HK-2 (cell line): Measurements from ENCODE around the gene STRN3.
A peak's percentile ranks its signal among the peaks of the same experiment; 100 is the strongest.
"Not testable (repeated sequence)": the region's sequence is repeated elsewhere in the genome, so short reads cannot be mapped to it uniquely, and the experiment has no call there.

Experiments
- DNase-seq: peaks from one replicate; pipeline ENCODE4 v3.0.0-alpha.2; 2018; ENCODE audit not compliant: unreplicated experiment

Gene STRN3

DNA sequence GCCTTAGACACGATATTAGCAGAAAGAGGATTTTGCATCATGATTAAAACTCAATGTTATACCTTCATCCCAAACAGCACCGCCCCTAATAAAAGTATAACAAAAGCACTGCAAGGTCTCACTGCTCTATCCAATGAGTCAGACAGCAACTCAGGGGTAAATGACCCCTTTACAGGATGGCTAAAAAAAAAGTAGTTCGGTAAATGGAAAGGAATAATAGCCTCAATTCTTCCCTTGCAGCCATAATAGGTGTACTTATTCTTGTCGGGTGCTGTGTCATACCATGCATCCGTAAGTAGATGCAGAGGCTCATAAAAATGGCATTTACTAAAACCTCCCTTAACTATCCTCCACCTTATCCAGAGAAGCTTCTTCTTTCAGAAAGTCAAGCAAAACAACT lies 54.6 kb downstream of the STRN3 start:
- no peak for DNase-seq

DNA sequence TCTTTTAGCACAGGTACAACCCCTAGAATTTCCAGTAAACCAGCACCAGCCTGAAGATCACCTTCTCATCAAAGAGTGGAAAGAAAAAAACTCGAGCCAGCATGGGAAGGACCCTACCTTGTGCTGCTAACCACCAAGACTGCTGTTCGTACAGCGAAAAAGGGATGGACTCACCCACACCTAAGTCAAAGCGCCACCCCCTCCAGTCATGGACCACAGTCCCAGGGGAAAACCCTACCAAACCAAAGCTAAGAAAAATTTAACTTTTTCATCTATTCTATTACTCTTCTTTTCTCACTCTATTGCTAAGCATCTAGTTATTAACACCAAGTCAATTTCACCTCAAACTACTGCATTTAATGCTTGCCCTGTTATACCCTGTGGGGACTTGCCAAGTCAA lies 56.4 kb downstream of the STRN3 start:
- DNase-seq: not testable (repeated sequence)

DNA sequence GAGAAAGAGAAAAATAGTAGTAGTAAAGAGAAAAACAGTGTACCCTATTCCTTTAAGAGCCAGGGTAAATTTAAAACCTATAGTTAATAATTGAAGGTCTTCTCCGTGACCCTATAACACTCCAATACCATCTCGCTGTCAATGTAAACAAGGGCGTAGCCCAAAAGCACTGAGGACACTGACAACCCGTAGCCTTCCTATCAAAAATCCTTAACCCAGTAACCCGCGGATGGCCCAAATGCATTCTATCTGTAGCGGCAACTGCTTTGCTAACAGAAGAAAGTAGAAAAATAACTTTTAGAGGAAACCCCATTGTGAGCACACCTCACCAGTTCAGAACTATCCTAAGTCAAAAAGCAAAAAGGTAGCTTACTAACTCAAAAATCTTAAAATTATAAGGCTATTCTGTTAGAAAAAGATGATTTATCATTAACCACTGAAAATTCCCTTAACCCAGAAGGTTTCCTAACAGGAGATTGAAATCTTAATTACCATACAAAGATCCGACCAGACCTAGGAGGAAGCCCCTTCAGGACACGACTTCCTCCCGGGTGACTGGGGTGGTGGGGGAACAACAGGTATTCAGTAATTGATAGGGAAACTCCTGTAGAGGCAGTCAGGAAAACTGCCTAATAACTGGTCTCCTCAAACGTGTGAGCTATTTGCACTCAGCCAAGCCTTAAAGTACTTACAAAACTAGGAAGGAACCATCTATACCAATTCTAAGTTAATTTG lies 58.6 kb downstream of the STRN3 start:
- not testable (repeated sequence) for DNase-seq

DNA sequence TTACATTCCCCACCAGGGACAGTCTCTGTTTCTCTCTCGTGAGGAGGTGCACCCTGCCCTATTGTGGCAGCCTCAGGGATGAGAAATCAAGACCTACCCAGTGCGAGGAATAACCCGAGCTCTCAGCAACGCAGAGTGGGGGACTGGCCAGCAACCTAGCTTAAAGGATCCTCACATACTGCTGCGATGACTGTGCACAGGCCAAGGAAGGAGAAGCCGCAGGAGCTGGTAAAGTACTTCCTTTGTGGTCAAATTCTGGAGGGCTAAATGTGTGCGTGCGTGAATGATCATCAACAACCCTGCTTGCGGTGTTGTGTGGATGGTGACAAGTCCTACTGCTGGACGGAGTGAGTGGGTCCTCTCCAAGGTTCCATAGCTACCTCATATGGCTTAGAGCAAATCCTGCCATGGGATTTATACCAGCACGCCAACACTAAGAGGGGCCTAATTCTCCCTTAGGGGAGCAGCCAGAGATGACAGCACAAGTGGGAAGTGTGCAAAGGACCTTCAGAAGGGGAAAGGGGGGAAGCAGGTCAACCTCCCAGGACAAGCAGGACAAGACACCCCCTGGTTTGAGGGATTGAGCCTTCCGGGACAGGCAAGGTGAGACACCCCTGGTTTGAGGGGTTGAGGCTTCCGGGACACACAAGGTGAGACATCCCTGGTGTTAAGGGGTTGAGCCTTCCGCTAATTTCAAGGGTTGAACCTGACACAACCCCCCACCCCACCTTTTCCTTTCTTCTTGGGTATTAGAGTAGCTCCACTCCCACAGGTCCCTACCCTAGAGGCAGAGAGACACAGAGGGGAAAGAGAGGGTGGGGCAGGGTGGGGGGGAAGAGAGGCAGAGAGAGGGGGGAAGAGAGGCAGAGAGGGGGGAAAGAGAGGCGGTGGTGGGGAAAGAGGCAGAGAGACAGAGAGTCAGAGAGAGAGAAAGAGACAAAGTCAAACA lies 59.5 kb downstream of the STRN3 start:
- peak; percentile 25 for DNase-seq

DNA sequence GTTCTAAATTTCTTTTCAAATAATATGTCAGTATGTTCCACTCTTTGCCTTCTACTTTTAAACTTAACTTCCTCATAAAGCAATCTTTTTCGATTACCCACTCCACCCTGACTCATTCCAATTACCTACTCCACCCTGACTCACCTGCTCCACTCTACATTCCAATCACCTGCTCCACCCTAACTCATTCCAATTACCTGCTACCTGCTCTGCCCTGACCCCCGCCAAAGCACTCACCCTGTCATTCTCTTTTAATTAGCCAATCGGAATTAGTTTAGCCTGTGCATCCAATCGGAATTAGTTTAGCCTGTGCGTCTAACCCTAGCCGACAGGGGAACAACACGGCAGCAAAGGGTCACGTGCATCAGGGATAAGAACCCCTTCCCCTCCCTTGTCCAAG lies 60.3 kb downstream of the STRN3 start:
- not testable (repeated sequence) for DNase-seq

DNA sequence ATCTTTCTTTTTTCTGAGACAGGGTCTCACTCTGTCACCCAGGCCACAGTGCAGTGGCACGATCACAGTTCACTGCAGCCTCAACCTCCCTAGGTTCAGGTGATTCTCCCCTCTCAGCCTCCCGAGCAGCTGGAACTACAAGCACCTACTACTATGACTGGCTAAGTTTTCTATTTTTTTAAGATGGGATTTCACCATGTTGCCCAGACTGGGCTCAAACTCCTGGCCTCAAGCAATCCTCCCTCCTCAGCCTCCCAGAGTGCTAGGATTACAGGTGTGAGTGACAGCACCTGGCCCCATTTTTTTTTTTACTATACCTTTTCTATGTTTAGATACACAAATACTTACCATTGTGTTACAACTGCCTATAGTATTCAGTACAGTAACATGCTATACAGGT lies 63.6 kb downstream of the STRN3 start:
- DNase-seq: not testable (repeated sequence)

DNA sequence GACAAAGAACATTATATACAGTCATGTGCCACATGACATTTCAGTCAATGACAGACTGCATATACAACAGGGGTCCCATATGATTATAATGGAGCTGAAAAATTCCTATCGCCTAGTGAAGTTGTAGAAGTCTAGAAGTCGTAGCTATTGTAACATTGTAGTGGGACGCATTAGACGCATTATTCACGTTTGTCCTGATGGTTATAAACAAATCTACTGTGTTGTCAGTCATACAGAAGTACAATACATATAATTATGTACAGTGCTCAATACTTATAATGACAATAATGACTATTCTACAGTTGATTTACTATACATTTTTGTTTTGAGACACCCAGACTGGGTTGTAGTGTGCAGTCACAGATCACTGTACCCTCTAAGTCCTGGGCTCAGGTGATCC lies 64.8 kb downstream of the STRN3 start:
- no peak for DNase-seq

DNA sequence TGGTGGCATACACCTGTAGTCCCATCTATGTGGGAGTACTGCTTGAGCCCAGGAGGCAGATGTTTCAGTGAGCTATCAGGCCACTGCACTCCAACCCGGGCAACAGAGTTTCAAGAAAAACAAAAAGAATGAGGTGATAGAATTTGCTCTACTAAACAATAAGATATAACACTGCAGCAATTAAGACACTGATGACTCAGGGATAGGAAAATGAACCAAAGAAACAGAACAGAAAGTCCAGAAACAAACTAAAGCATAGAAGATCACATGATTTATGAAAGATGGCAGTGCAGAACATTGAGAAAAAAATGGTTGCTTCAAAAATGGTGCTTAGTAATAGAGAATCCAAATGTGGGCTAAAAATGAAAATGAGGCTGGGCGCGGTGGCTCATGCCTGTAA lies 66.0 kb downstream of the STRN3 start:
- DNase-seq: no peak

DNA sequence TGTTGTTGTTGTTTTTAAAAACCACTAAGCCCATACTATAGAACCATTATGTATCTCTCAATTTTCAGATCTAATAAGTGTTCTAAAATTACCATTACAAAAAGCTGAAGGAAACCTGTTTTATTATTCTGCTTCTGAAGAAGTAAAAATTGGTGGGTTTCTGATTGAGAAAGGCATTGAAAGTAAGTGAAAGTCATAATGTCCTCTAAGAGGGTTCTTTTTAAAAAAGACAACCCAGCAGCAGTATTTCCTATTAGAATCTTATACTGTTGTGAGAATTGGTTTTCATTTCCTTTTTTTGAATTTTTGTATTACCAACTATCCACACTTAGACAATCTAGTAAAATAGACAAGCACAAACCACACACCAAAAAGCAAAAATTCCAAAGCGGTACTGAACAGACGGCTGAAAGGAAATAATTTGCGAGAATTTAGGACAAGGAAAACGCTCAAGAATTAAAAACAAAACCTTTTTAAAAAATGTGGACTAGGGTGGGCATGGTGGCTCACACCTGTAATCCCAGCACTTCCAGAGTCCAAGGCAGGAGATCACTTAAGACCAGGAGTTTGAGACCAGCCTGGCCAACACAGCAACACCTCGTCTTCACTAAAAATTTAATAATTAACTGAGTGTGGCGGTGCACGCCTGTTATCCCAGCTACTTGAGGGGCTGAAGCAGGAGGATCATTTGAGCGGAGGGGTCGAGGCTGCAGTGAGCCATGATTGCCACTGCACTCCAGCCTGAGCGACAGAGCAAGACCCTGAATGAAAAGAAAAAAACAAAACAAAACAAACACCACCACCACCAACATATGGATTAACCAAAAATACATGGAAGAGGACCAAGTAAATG lies 67.4 kb downstream of the STRN3 start:
- no peak for DNase-seq

DNA sequence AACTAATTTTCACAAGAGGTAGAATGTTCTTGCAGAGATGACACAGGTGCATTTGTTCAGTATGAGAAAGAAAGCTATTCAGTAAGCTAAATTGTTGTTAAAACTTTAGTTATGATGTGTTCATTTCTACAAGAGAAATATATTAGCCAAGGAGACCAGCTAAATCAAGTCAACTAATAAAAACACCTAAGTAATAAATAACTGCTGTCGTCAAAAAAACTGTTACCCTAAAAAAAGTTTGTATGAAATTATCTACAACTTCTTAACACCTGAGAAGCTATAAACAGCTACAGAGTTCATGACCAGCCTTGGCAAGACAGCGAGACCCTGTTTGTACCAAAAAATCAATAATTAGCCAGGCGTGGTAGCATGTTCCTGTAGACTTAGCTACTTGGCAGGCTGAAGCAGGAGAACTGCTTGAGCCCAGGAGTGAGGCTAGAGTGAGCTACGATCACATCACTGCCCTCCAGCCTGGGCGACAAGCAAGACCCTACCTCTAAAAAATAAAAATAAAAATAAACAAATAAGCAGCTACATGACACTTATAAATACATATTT lies 68.3 kb downstream of the STRN3 start:
- DNase-seq: no peak

DNA sequence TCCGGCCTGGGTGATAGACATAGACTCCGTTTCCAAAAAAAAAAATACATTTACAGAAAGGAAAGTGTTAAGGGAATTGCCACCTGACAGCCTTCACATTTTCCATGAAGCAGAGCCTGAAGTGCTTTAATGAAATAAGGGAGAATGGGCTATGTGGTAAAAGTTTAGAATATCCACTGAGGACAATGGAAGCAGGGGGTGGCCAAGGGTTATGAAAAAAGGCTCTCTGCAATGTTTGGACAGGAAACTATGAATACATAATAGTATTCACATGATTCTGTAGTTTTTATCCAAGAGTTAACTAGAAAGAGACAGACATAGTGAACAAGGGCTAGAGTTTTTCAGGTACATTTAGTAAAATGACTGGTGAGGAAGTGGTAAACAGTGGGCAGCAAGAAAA lies 76.5 kb downstream of the STRN3 start:
- no peak for DNase-seq

DNA sequence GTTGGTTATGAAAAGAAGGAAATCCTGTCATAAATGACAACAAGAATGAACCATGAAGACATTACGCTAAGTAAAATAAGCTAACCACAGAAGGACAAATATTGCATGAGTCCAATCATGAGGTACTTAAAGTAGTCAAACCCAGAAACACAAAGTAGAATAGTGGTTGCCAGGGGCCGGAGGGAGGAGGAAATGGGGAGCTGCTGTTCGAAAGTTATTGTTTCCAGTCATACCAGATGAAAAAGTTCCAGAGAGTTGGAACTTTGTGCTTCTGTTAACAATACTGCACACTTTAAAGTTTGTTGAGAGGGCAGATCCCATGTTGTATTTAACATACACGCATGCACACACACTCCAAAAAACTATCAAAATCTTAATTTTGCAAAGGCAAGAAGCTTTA lies 82.5 kb downstream of the STRN3 start:
- no peak for DNase-seq

DNA sequence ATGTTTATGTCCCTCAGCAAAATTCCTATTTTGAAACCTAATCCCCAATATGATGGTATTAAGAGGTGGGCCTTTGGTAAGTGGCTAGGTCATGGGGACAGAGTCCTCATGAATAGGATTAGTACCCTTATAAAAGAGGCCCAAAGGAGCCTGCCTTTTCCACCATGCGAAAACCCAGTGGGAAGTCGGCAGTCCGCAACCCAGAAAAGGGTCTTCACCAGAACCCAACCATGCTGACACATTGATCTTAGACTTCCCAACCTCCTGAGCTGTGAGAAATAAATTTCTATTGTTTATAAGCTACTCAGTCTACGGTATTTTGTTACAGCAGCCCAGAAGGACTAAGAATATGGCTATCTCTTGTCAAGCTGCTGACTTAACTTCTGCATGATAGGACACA lies 85.3 kb downstream of the STRN3 start:
- DNase-seq: no peak

DNA sequence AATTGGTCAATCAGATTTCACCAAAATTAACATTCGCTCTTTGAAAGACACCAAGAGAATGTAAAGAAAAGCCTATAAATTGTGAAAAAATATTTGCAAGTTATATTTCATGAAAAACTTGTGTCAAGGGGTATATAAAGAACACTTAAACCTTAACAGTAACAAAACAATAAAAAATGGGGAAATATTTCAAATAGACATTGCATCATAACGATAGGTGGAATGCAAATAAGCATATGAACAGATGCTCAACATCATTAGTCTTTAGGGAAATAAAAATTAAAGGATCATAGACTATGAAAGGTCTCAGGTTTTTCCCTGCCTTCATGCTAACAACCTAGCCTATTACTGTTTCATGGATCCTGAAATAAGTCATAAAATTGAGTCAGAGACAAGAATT lies 87.6 kb downstream of the STRN3 start:
- DNase-seq: no peak

DNA sequence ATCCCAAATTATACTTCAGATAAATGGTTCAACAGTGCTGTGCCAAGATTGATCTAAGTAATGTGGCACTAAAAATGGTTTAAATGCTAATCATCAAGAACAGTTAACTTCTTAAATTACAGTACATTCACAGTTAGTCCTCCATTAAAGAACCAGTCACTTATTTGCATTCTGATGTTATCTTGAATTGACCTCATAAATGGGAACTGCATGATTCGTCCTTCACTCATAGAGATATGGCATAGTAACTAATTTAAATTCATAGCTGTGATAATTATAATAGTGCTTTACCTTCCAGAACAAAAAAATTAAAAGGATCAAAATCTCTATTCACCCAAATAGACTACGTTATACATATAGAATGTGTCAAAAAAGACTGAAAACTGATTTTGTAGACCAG lies 90.7 kb downstream of the STRN3 start:
- no peak for DNase-seq

DNA sequence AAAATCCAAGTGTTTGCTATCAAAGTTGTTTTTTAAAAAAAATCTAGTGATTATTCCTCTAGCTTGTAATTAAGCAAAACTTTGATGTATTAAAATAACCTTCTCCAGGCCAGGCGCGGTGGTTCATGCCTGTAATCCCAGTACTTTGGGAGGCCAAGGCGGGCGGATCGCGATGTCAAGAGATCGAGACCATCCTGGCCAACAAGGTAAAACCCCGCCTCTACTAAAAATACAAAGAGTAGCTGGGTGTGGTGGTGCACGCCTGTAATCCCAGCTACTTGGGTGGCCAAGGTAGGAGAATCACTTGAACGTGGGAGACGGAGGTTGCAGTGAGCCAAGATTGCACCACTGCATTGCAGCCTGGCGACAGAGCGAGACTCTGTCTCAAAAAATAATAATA lies 92.2 kb downstream of the STRN3 start:
- not testable (repeated sequence) for DNase-seq

DNA sequence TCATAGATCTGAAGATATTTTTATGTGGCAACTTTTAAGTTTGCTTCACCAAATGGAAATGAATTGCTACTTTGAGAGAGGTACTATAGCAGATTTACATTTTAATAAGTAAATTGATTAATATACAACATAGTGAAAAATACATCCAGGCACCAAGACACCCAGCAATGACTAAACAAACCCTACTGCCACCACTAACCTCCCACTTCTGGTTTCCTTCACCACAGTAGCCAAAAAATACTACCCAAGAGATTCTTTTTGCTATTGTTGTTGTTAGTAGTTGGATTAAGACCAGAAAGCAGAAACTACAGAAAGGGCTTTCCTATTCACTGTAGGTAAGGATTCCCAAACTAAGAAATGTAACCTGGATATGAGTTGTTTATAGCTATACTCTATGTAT lies 97.7 kb downstream of the STRN3 start:
- DNase-seq: no peak

DNA sequence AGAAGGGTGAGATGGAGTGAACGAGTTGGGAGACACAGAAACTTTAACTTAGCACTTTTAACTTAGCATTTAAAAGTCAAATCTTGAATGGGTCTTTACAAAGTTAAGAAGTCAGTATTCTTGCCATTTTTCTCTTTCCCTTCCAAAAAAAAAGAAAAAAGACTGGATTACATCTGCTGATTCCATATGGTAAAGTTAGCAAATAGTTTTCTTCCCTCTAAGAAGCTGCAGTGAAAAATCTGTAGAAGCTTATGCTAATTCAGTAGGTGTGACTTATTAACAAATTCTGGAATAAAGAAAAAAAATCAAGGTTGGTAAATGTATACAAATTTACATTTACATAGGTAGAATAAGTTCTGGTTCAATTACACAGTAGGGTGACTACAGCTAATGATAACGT lies 100.9 kb downstream of the STRN3 start:
- DNase-seq: no peak

DNA sequence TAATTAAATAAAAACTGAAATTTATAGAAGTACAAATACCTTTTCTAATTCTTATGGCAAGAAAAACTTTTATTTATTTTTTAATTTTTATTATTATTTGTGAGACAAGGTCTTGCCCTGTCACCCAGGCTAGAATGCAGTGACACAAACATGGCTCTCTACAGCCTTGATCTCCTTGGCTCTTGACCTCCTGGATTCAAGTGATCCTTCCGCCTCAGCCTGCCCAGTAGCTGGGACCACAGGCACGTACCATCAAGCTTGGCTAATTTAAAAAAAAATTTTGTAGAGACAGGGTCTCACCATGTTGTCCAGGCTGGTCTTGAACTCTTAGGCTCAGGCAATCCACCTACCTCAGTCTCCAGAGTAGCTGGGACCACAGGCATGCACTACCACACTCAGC lies 104.4 kb downstream of the STRN3 start:
- no peak for DNase-seq

DNA sequence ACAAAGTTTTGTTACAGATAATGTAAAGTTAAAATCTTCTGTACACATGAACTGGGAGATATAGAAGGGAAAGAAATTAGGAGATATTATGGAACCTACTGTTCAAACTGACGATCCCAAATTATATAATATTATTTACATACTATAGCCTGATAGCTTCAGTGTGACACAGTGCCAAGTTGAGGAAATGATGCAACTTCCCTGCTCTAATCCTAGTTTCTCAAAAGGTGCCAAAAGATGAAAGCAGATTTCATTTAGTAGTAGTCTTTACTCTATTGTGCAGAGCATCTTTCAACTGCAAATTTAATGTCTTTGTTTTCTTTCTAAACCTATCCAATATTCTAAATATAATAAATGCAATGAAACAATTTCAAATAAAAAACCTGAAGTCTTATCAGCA lies 104.9 kb downstream of the STRN3 start:
- DNase-seq: no peak

DNA sequence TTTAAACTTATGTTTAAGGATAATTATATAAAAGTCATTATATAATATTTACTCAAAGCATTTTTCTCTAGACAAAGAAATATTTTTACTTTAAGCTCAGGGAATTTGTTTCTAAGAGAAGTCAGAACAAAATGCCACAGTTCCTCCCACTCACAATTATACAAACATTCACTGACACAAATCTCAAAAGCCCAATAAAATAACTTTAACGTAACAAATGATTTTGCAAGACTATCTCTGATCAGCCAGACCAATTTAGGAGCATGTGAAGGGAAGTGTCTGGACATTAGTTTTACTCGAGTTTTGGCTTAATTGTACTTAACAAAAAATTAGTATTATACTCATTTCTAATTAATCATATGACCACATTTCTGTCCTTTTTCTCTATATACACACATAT lies 110.6 kb downstream of the STRN3 start:
- no peak for DNase-seq

DNA sequence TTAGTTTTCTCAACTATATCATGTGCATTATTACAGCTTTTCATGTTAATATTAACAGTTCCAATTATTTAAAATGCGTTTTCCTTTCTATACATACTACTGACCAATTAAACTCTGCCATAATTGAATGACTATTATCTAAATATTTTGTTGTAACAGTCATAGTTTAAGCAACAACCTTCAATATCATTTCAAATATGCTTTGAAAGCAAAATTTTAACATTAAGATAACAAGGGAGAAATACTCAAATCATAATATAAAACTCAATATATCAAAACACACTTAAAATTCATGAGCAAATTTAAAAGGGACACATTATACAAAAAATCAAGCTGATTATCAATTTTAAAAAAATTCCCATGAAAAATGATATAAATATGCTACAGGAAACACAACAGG lies 111.4 kb downstream of the STRN3 start:
- no peak for DNase-seq
